HG02763 (cell line): ENCODE data around the gene PTPRS.
"Not testable (repeated sequence)": the region's sequence is repeated elsewhere in the genome, so short reads cannot be mapped to it uniquely, and the experiment has no call there.

Source experiments
- ATAC-seq: cut with Tn5 transposase; IDR thresholded peaks from one replicate; pipeline ENCODE4 v1.9.1; 2021; ENCODE audit warnings: mild to moderate bottlenecking, moderate library complexity; ENCODE audit not compliant: unreplicated experiment

The PTPRS gene

GRCh38 chr19:5340637-5341447 lies at the start of gene PTPRS:
Gene PTPRS (minus strand): TSS chr19:5340812. CDS start chr19:5286140, 54,672 bp downstream.
- no peak for ATAC-seq

- no peak for ATAC-seq
Measured at GRCh38 chr19:5389353-5389752, 48.7 kb upstream of the PTPRS start.

GRCh38 chr19:5387472-5387871 lies 46.9 kb upstream of the PTPRS start:
- no peak for ATAC-seq

- no peak for ATAC-seq
Measured at GRCh38 chr19:5386841-5387240, 46.2 kb upstream of the PTPRS start.

- ATAC-seq, result not testable (repeated sequence)
Measured at GRCh38 chr19:5381197-5381596, 40.6 kb upstream of the PTPRS start.

- ATAC-seq, result no peak
Measured at GRCh38 chr19:5380215-5380919, 39.8 kb upstream of the PTPRS start.

GRCh38 chr19:5376928-5377327 lies 36.3 kb upstream of the PTPRS start:
- no peak for ATAC-seq

GRCh38 chr19:5372572-5373200 lies 32.1 kb upstream of the PTPRS start:
- no peak for ATAC-seq

GRCh38 chr19:5369962-5370367 lies 29.4 kb upstream of the PTPRS start:
- ATAC-seq, result no peak

GRCh38 chr19:5369304-5369703 lies 28.7 kb upstream of the PTPRS start:
- no peak for ATAC-seq

- ATAC-seq, result no peak
Measured at GRCh38 chr19:5367530-5368133, 27.0 kb upstream of the PTPRS start.

GRCh38 chr19:5365905-5366304 lies 25.3 kb upstream of the PTPRS start:
- no peak for ATAC-seq

- no peak for ATAC-seq
Measured at GRCh38 chr19:5364674-5365073, 24.1 kb upstream of the PTPRS start.

- not testable (repeated sequence) for ATAC-seq
Measured at GRCh38 chr19:5361839-5362238, 21.2 kb upstream of the PTPRS start.

- no peak for ATAC-seq
Measured at GRCh38 chr19:5361407-5361806, 20.8 kb upstream of the PTPRS start.

GRCh38 chr19:5360003-5360780 lies 19.6 kb upstream of the PTPRS start:
- no peak for ATAC-seq

GRCh38 chr19:5358173-5358800 lies 17.7 kb upstream of the PTPRS start:
- no peak for ATAC-seq

- no peak for ATAC-seq
Measured at GRCh38 chr19:5357584-5357983, 17.0 kb upstream of the PTPRS start.

GRCh38 chr19:5356918-5357317 lies 16.3 kb upstream of the PTPRS start:
- ATAC-seq, result no peak

GRCh38 chr19:5356428-5356827 lies 15.8 kb upstream of the PTPRS start:
- no peak for ATAC-seq
